ENCODE data around the gene FAM187B. TPM values are rescaled to one million over a fixed set of nuclear protein-coding genes. Genes with fewer than 3 reads are reported as not detected.

Gene FAM187B
- total RNA-seq, 1 experiment from 2014 or later: not detected

Other genes starting within 250 kb of the FAM187B start
- 110 and 138 TPM in 2 replicates for gene GRAMD1A, start 228.4 kb downstream of the FAM187B start, total RNA-seq (2014; rRNA removed; shearing (Covaris generic))
- 8.1 and 8.9 TPM in 2 replicates for gene SCN1B, start 198.3 kb downstream of the FAM187B start, total RNA-seq (2014; rRNA removed; shearing (Covaris generic))
- gene HPN, start 187.0 kb downstream of the FAM187B start, total RNA-seq (2014; rRNA removed; shearing (Covaris generic)): 6.1 and 13.9 TPM in 2 replicates
- gene FXYD3, start 112.9 kb downstream of the FAM187B start, total RNA-seq (2014; rRNA removed; shearing (Covaris generic)): not detected in 2 replicates
- gene LGI4, start 93.7 kb downstream of the FAM187B start, total RNA-seq (2014; rRNA removed; shearing (Covaris generic)): 2.9 and 10.4 TPM in 2 replicates
- gene FXYD1, start 89.9 kb downstream of the FAM187B start, total RNA-seq (2014; rRNA removed; shearing (Covaris generic)): 5.0 and 6.1 TPM in 2 replicates
- gene FXYD7, start 85.5 kb downstream of the FAM187B start, total RNA-seq (2014; rRNA removed; shearing (Covaris generic)): 1.3 and 1.8 TPM in 2 replicates
- 101 and 115 TPM in 2 replicates for gene FXYD5, start 74.0 kb downstream of the FAM187B start, total RNA-seq (2014; rRNA removed; shearing (Covaris generic))
- 128 and 134 TPM in 2 replicates for gene LSR, start 20.3 kb upstream of the FAM187B start, total RNA-seq (2014; rRNA removed; shearing (Covaris generic))
- gene USF2, start 40.2 kb upstream of the FAM187B start, total RNA-seq (2014; rRNA removed; shearing (Covaris generic)): 79.3 and 91.7 TPM in 2 replicates
- not detected in 2 replicates for gene HAMP, start 53.8 kb upstream of the FAM187B start, total RNA-seq (2014; rRNA removed; shearing (Covaris generic))
- 0.10 TPM in 1 of 2 replicates, not detected in the other for gene MAG, start 63.4 kb upstream of the FAM187B start, total RNA-seq (2014; rRNA removed; shearing (Covaris generic))
- gene CD22, start 100.4 kb upstream of the FAM187B start, total RNA-seq (2014; rRNA removed; shearing (Covaris generic)): 0.44 TPM in 1 of 2 replicates, not detected in the other
- not detected in 2 replicates for gene FFAR1, start 119.2 kb upstream of the FAM187B start, total RNA-seq (2014; rRNA removed; shearing (Covaris generic))
- not detected in 2 replicates for gene FFAR3, start 129.7 kb upstream of the FAM187B start, total RNA-seq (2014; rRNA removed; shearing (Covaris generic))
- gene GPR42, start 142.3 kb upstream of the FAM187B start, total RNA-seq (2014; rRNA removed; shearing (Covaris generic)): not detected in 2 replicates
- gene FFAR2, start 219.5 kb upstream of the FAM187B start, total RNA-seq (2014; rRNA removed; shearing (Covaris generic)): not detected in 2 replicates

Measured in H7 (cell line).